WTC11 (cell line): ENCODE results near the gene SIGMAR1. TPM values are rescaled to one million over a fixed set of nuclear protein-coding genes. Genes with fewer than 3 reads are reported as not detected.

Experiments used
- CBFB ChIP-seq: sonication (generic); formaldehyde crosslinking; IDR thresholded peaks from 2 replicates; pipeline ENCODE4 v1.8.1; 2022; ENCODE audit warnings: mild to moderate bottlenecking, low read depth, missing genetic modification reagents
- CREB1 ChIP-seq: sonication (generic); formaldehyde crosslinking; IDR thresholded peaks from 2 replicates; pipeline ENCODE4 v1.8.0; 2023; ENCODE audit warnings: mild to moderate bottlenecking, missing genetic modification reagents
- IRF2 ChIP-seq: sonication (generic); formaldehyde crosslinking; IDR thresholded peaks from 2 replicates; pipeline ENCODE4 v1.8.0; 2022; ENCODE audit warnings: low read depth, missing genetic modification reagents, borderline replicate concordance
- NFATC4 ChIP-seq: fragments of 250-450 bp; sonication (Bioruptor Pico); IDR thresholded peaks from 2 replicates; pipeline ENCODE4 v1.9.0; 2021; ENCODE audit warnings: mild to moderate bottlenecking
- NR3C1 ChIP-seq: sonication (generic); formaldehyde crosslinking; conservative IDR thresholded peaks from 2 replicates; pipeline ENCODE4 v1.8.1; 2023; ENCODE audit warnings: low read depth, mild to moderate bottlenecking, missing genetic modification reagents
- RELA ChIP-seq: sonication (generic); formaldehyde crosslinking; IDR thresholded peaks from 2 replicates; pipeline ENCODE4 v1.8.1; 2022; ENCODE audit warnings: missing genetic modification reagents, mild to moderate bottlenecking, borderline replicate concordance
- SMAD3 ChIP-seq: sonication (generic); formaldehyde crosslinking; IDR thresholded peaks from 2 replicates; pipeline ENCODE4 v1.8.0; 2022; ENCODE audit warnings: missing genetic modification reagents, mild to moderate bottlenecking, borderline replicate concordance
- SP1 ChIP-seq: sonication (generic); formaldehyde crosslinking; conservative IDR thresholded peaks from 2 replicates; pipeline ENCODE4 v1.8.1; 2022; ENCODE audit warnings: missing genetic modification reagents
- TEAD4 ChIP-seq: sonication (generic); formaldehyde crosslinking; IDR thresholded peaks from 2 replicates; pipeline ENCODE4 v1.8.0; 2022; ENCODE audit warnings: mild to moderate bottlenecking, missing genetic modification reagents
- ZBTB21 ChIP-seq: sonication (generic); formaldehyde crosslinking; IDR thresholded peaks from 2 replicates; pipeline ENCODE4 v1.8.1; 2023; ENCODE audit warnings: mild to moderate bottlenecking, missing genetic modification reagents, borderline replicate concordance
- ZNF138 ChIP-seq: sonication (generic); formaldehyde crosslinking; conservative IDR thresholded peaks from 2 replicates; pipeline ENCODE4 v1.8.1; 2022; ENCODE audit warnings: mild to moderate bottlenecking, moderate library complexity, missing genetic modification reagents
- total RNA-seq: library from RNA; stranded (reverse); gene quantifications from 3 replicates; pipeline ENCODE4 v1.2.3, GENCODE V29; 2021
- TF ChIP-seq, protein P1 (sequence below): sonication (generic); formaldehyde crosslinking; IDR thresholded peaks from 2 replicates; pipeline ENCODE4 v1.8.0; 2023; ENCODE audit warnings: missing genetic modification reagents, mild to moderate bottlenecking, borderline replicate concordance
- TF ChIP-seq, protein P2 (sequence below): sonication (generic); formaldehyde crosslinking; IDR thresholded peaks from 2 replicates; pipeline ENCODE4 v1.8.0; 2023; ENCODE audit warnings: mild to moderate bottlenecking, missing genetic modification reagents
- TF ChIP-seq, protein P3 (sequence below): sonication (generic); formaldehyde crosslinking; IDR thresholded peaks from 2 replicates; pipeline ENCODE4 v1.8.1; 2022; ENCODE audit warnings: mild to moderate bottlenecking, moderate library complexity, missing genetic modification reagents
- TF ChIP-seq, protein P4 (sequence below): sonication (generic); formaldehyde crosslinking; IDR thresholded peaks from 2 replicates; pipeline ENCODE4 v1.8.0; 2022; ENCODE audit warnings: mild to moderate bottlenecking, missing genetic modification reagents
- TF ChIP-seq, protein P5 (sequence below): sonication (generic); formaldehyde crosslinking; IDR thresholded peaks from 2 replicates; pipeline ENCODE4 v1.8.0; 2022; ENCODE audit warnings: mild to moderate bottlenecking, missing genetic modification reagents
- TF ChIP-seq, protein P6 (sequence below): sonication (generic); formaldehyde crosslinking; IDR thresholded peaks from 2 replicates; pipeline ENCODE4 v1.8.1; 2023; ENCODE audit warnings: mild to moderate bottlenecking, missing genetic modification reagents, moderate library complexity
- TF ChIP-seq, protein P7 (sequence below): sonication (generic); formaldehyde crosslinking; IDR thresholded peaks from 2 replicates; pipeline ENCODE4 v1.8.1; 2023; ENCODE audit warnings: mild to moderate bottlenecking, moderate library complexity, missing genetic modification reagents
- TF ChIP-seq, protein P8 (sequence below): fragments of 250-450 bp; sonication (Bioruptor Pico); IDR thresholded peaks from 2 replicates; pipeline ENCODE4 v2.1.2; 2022; ENCODE audit warnings: mild to moderate bottlenecking, moderate library complexity

The SIGMAR1 gene
- total RNA-seq, 1 experiment from 2014 or later, result 108 TPM

DNA sequence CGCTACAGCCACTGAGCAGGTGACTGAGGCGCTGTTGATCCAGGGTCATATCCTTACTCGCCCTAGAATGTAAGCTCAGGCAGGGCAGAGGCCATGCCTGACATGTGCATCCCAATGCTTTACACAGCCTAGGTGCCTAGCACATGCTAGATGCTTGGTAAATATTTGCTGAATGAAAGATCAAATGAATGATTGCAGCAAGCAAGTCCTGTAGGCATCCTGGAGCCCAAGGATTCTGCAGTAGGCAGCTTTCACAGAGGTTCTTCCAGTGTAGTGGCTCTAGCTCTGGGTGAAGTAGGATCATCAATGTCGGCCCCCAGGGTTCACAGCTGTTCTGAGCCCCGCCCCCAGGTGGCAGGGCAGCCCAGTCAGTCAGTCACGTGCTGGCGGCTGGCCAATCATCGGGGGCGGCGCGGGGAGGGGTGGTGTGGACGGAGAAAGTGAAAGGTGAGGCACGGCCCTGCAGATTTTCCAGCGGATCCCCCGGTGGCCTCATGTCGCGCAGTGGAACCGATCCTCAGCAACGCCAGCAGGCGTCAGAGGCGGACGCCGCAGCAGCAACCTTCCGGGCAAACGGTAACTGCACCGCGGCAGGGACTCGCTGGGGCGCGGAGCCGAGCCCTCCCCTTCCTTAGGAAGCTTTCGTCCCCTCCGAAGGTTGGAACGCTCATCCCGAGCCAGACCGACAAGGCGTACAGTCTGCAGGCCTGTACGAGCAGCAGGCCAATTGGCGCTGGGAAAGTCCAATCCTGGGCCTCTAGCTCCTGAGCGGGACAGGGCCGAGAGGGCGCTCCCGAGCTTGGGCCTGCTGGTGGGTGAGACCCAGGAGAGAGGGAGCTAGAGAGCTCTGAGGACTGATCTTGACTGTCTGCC lies 8.9 kb upstream of the SIGMAR1 start, which contains the start of gene GALT (continued):
- TF ChIP-seq, protein P1, sequence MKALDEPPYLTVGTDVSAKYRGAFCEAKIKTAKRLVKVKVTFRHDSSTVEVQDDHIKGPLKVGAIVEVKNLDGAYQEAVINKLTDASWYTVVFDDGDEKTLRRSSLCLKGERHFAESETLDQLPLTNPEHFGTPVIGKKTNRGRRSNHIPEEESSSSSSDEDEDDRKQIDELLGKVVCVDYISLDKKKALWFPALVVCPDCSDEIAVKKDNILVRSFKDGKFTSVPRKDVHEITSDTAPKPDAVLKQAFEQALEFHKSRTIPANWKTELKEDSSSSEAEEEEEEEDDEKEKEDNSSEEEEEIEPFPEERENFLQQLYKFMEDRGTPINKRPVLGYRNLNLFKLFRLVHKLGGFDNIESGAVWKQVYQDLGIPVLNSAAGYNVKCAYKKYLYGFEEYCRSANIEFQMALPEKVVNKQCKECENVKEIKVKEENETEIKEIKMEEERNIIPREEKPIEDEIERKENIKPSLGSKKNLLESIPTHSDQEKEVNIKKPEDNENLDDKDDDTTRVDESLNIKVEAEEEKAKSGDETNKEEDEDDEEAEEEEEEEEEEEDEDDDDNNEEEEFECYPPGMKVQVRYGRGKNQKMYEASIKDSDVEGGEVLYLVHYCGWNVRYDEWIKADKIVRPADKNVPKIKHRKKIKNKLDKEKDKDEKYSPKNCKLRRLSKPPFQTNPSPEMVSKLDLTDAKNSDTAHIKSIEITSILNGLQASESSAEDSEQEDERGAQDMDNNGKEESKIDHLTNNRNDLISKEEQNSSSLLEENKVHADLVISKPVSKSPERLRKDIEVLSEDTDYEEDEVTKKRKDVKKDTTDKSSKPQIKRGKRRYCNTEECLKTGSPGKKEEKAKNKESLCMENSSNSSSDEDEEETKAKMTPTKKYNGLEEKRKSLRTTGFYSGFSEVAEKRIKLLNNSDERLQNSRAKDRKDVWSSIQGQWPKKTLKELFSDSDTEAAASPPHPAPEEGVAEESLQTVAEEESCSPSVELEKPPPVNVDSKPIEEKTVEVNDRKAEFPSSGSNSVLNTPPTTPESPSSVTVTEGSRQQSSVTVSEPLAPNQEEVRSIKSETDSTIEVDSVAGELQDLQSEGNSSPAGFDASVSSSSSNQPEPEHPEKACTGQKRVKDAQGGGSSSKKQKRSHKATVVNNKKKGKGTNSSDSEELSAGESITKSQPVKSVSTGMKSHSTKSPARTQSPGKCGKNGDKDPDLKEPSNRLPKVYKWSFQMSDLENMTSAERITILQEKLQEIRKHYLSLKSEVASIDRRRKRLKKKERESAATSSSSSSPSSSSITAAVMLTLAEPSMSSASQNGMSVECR (CRISPR knock-in tag), result peak; percentile 95
- peak; percentile 79; the same call in 1 of the 2 replicates for TF ChIP-seq CBFB (CRISPR knock-in tag)
- TF ChIP-seq NR3C1, result no peak
- TF ChIP-seq CREB1 (CRISPR knock-in tag), result peak; percentile 48; the same call in 1 of the 2 replicates
- TF ChIP-seq, protein P2, sequence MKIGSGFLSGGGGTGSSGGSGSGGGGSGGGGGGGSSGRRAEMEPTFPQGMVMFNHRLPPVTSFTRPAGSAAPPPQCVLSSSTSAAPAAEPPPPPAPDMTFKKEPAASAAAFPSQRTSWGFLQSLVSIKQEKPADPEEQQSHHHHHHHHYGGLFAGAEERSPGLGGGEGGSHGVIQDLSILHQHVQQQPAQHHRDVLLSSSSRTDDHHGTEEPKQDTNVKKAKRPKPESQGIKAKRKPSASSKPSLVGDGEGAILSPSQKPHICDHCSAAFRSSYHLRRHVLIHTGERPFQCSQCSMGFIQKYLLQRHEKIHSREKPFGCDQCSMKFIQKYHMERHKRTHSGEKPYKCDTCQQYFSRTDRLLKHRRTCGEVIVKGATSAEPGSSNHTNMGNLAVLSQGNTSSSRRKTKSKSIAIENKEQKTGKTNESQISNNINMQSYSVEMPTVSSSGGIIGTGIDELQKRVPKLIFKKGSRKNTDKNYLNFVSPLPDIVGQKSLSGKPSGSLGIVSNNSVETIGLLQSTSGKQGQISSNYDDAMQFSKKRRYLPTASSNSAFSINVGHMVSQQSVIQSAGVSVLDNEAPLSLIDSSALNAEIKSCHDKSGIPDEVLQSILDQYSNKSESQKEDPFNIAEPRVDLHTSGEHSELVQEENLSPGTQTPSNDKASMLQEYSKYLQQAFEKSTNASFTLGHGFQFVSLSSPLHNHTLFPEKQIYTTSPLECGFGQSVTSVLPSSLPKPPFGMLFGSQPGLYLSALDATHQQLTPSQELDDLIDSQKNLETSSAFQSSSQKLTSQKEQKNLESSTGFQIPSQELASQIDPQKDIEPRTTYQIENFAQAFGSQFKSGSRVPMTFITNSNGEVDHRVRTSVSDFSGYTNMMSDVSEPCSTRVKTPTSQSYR, result peak; percentile 66; the same call in 1 of the 2 replicates
- 0 out of 2 replicates have a peak, but pooled peaks have one; percentile 17 for TF ChIP-seq TEAD4 (CRISPR knock-in tag)
- TF ChIP-seq, protein P3, sequence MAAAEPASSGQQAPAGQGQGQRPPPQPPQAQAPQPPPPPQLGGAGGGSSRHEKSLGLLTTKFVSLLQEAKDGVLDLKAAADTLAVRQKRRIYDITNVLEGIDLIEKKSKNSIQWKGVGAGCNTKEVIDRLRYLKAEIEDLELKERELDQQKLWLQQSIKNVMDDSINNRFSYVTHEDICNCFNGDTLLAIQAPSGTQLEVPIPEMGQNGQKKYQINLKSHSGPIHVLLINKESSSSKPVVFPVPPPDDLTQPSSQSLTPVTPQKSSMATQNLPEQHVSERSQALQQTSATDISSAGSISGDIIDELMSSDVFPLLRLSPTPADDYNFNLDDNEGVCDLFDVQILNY (CRISPR knock-in tag), result peak; percentile 70
- TF ChIP-seq SP1, result peak; percentile 79
- TF ChIP-seq SMAD3 (CRISPR knock-in tag), result peak; percentile 59; the same call in 1 of the 2 replicates
- TF ChIP-seq, protein P4, sequence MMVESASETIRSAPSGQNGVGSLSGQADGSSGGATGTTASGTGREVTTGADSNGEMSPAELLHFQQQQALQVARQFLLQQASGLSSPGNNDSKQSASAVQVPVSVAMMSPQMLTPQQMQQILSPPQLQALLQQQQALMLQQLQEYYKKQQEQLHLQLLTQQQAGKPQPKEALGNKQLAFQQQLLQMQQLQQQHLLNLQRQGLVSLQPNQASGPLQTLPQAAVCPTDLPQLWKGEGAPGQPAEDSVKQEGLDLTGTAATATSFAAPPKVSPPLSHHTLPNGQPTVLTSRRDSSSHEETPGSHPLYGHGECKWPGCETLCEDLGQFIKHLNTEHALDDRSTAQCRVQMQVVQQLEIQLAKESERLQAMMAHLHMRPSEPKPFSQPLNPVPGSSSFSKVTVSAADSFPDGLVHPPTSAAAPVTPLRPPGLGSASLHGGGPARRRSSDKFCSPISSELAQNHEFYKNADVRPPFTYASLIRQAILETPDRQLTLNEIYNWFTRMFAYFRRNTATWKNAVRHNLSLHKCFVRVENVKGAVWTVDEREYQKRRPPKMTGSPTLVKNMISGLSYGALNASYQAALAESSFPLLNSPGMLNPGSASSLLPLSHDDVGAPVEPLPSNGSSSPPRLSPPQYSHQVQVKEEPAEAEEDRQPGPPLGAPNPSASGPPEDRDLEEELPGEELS (CRISPR knock-in tag), result 0 out of 2 replicates have a peak, but pooled peaks have one; percentile 17
- no peak for TF ChIP-seq RELA (CRISPR knock-in tag)
- TF ChIP-seq, protein P5, sequence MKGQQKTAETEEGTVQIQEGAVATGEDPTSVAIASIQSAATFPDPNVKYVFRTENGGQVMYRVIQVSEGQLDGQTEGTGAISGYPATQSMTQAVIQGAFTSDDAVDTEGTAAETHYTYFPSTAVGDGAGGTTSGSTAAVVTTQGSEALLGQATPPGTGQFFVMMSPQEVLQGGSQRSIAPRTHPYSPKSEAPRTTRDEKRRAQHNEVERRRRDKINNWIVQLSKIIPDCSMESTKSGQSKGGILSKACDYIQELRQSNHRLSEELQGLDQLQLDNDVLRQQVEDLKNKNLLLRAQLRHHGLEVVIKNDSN, result peak; percentile 100
- 0 out of 2 replicates have a peak, but pooled peaks have one; percentile 15 for TF ChIP-seq NFATC4 (CRISPR knock-in tag)
- peak; percentile 54; the same call in 1 of the 2 replicates for TF ChIP-seq ZBTB21
- TF ChIP-seq, protein P6, sequence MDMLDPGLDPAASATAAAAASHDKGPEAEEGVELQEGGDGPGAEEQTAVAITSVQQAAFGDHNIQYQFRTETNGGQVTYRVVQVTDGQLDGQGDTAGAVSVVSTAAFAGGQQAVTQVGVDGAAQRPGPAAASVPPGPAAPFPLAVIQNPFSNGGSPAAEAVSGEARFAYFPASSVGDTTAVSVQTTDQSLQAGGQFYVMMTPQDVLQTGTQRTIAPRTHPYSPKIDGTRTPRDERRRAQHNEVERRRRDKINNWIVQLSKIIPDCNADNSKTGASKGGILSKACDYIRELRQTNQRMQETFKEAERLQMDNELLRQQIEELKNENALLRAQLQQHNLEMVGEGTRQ (CRISPR knock-in tag), result peak; percentile 100
- no peak for TF ChIP-seq IRF2
- TF ChIP-seq, protein P7, sequence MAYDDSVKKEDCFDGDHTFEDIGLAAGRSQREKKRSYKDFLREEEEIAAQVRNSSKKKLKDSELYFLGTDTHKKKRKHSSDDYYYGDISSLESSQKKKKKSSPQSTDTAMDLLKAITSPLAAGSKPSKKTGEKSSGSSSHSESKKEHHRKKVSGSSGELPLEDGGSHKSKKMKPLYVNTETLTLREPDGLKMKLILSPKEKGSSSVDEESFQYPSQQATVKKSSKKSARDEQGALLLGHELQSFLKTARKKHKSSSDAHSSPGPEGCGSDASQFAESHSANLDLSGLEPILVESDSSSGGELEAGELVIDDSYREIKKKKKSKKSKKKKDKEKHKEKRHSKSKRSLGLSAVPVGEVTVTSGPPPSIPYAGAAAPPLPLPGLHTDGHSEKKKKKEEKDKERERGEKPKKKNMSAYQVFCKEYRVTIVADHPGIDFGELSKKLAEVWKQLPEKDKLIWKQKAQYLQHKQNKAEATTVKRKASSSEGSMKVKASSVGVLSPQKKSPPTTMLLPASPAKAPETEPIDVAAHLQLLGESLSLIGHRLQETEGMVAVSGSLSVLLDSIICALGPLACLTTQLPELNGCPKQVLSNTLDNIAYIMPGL (CRISPR knock-in tag), result peak; percentile 96
- 0 out of 2 replicates have a peak, but pooled peaks have one; percentile 34 for TF ChIP-seq ZNF138 (CRISPR knock-in tag)
- TF ChIP-seq, protein P8, sequence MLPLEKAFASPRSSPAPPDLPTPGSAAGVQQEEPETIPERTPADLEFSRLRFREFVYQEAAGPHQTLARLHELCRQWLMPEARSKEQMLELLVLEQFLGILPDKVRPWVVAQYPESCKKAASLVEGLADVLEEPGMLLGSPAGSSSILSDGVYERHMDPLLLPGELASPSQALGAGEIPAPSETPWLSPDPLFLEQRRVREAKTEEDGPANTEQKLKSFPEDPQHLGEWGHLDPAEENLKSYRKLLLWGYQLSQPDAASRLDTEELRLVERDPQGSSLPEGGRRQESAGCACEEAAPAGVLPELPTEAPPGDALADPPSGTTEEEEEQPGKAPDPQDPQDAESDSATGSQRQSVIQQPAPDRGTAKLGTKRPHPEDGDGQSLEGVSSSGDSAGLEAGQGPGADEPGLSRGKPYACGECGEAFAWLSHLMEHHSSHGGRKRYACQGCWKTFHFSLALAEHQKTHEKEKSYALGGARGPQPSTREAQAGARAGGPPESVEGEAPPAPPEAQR, result no peak
